GM18867 (cell line): ENCODE results near the gene EPAS1.

Experiments used
- ATAC-seq: cut with Tn5 transposase; IDR thresholded peaks from one replicate; pipeline ENCODE4 v1.9.1; 2021; ENCODE audit warnings: mild to moderate bottlenecking, moderate library complexity; ENCODE audit not compliant: unreplicated experiment

EPAS1 gene

DNA sequence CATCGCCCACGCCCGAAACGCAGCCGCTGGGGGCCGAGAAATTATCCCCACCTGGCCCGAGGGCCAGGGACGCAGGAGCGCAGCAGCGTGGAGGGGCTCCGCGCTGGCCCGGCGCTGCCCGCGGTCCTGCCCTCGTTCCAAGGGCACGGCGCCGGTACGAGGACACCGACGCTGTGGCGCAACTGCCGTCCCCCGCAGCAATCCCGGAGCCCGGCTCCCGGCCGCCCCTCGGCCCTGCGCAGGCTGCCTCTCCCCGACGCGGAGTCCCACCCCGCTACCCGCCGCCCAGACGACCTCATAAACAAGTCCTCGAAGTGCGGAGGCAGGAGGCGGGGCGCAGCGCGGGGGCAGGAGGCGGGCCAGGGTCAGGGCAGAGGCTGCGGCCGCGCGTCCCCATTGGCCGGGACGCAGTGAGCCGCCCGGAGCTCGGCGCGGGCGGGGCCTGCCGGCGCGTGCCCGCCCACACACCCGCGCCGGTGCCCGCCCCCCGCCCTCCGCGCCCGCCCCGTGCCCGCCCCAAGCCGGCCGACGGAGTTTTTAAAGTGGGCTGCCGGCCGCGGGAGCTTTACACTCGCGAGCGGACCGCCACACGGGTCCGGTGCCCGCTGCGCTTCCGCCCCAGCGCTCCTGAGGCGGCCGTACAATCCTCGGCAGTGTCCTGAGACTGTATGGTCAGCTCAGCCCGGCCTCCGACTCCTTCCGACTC lies at the start of gene EPAS1:
Gene EPAS1 (plus strand): TSS at position 568 of the 706 bp plus-strand sequence. CDS start 505 bp downstream, outside the sequence.
- ATAC-seq, result peak; percentile 90

DNA sequence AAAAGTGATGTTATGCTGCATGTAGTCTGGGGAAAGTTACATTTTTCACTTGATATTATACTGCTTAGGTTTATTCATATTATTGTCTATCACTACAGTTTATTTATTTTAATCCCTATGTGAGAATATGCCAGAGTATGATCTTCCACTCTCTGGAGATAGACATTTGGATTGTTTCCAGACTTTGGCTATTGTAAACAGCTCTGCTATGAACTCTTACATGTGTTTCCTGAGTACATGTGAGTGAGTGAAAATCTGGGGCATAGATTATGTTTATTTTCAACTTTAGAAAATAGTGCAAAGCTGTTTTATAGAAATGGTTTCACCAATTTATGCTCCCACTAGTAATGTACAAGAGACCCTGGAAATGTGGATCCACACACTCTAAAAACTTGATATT lies 49.0 kb upstream of the EPAS1 start:
- ATAC-seq, result no peak

- no peak for ATAC-seq
Measured at GRCh38 chr2:46249654-46250053, 47.6 kb upstream of the EPAS1 start.

GRCh38 chr2:46252891-46253659 lies 44.1 kb upstream of the EPAS1 start:
- no peak for ATAC-seq

GRCh38 chr2:46254474-46254873 lies 42.7 kb upstream of the EPAS1 start:
- ATAC-seq, result no peak

DNA sequence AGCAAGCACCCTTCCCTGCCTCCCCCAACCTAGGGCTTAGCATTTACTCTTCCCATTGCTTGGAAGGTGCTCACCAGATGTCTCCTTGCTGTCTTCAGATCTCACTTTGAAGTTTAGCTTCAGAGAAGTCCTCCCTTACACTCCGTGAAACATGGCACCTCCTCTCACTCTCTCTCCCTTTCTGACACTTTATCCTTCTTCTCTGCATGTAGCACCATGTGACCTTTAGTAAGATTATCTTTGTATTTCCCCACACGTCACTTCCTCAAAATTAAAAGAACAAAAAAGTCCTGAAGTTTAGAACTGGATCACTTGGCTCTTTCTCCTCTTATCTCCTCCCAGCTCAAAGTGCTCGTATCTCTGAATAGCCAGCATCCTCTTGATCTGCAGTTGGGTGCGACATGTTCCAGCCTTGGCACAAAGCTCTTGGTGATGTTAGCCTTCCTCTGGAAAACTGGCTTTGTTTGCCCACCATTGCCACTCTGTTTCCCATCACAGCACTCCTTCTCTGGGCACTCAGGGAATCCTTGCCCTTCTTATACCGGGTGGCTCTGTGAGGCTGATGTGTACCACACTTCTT lies 40.6 kb upstream of the EPAS1 start:
- ATAC-seq, result no peak

DNA sequence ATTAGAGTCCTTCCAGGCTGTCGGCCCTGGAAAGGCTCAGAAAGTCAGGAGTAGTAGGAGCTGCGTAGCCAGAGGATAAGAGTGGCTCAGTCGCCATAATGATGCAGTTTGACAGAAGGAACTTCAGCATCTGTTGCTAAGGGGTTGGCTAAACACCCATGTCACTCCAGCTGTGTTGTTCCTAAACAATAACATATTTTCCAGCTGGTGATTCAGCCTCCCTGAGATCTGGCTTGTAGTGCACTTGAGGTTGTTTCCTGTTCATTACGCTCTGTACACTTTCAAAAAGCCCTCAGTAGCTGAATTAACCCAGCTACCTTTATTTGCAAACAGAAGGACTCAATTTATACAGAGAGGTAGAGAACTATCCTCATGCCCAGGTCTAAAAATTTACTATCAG lies 39.7 kb upstream of the EPAS1 start:
- ATAC-seq, result no peak

DNA sequence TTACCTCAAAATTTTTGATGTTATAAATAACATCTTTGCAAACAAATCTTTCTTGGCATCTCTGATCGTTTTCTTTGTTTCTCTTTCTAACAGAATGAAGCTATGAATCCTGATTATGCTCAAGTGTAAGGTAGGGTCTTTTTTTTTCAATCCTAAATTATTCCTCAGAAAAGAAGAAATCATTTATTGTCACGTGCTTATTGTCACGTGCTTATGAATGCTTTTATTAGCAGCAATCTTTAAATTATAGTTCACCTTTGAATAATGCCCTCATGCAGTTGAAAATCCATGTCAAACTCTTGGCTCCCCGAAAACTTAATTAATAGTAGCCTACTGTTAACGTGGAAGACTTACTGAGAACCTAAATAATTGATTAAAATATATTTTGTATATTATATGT lies 39.2 kb upstream of the EPAS1 start:
- no peak for ATAC-seq

DNA sequence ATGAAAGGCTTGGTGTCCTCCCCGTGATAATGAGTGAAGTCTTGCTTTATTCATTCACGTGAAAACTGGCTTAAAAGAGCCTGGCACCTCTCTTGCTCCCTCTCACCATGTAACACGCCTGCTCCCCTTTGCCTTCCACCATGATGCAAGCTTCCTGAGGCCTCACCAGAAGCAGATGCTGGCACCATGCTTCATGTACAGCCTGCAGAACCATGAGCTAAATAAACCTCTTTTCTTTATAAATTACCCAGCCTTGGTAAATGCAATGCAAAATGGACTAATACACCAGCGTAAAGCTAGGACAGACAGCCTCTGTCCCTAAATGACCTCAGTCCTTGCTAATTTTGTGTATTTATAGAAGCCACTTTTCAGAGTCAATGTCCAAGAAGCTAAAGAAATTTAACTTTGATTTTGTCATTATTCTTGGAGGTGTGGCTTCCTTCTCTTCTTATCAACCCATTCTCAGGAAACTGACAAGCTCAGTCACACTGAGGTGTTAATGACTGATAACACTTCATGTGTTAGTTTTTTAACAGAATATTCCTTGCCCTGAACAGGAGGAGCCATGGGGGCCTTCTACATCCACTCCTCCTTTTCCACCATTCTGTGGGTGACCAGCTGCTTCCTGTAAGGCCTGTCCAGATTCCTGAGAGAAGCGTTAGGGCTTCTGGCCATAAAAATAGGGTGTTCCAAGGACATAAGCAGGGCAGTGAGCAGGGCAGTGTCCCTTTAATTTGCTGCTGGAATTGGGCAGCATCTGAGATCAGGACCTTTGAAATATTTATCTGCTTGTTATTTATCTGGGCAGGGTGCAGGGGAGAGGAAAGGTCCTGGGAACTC lies 38.0 kb upstream of the EPAS1 start:
- ATAC-seq, result no peak

GRCh38 chr2:46259777-46260168 lies 37.4 kb upstream of the EPAS1 start:
- no peak for ATAC-seq

- no peak for ATAC-seq
Measured at GRCh38 chr2:46260305-46260704, 36.9 kb upstream of the EPAS1 start.

GRCh38 chr2:46262248-46262938 lies 34.8 kb upstream of the EPAS1 start:
- no peak for ATAC-seq

DNA sequence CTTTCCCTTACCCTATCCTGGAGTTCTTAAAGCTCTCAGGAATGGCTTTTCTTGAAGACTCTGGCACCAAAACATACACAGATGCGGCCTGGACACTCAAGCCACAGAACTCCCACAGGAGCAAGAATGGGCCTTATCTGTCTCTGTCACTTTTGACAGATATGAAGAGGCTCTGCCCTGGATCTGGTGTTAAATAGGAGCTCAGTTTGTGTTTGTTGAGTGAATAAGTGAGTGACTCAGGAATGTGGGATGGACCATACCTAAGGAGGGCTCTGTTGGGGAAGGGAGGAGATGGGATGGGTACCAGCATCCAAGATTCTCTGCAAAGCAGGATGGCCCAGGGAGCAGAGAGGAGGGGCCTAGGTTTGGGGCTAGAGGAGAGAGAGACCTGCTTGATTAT lies 33.9 kb upstream of the EPAS1 start:
- no peak for ATAC-seq

GRCh38 chr2:46264447-46264846 lies 32.8 kb upstream of the EPAS1 start:
- no peak for ATAC-seq

DNA sequence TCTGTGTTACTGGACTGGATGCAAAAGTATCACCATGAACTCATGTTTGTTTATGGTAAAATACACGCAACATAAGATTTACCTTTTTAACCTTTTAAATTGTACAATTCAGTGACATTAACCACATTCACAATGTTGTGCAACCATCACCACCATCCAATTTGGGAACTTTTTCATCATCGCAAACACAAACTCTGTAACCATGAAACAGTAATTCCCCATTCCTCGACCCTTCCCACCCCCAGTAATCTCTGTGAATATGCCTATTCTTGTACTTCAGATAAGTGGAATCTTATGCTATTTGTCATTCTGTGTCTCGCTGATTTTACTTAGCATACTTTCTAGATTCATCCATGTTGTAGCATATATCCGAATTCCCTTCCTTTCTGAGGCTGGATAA lies 31.1 kb upstream of the EPAS1 start:
- no peak for ATAC-seq

DNA sequence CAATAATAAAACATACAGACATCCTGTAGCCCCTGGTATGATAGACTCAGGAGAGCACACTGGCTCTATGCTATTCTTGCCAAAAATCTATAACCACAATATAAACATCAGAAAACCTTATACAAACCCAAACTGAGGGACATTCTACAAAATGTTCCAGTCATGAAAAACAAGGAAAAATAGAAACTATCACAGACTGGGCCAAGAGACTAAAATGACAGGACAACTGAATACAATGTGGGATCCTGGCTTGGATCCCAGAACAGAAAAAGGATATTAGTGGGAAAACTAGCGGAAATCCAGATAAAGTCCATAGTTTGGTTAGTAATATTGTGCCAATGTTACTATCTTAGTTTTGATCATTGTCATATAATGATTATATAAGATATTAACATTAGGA lies 29.6 kb upstream of the EPAS1 start:
- ATAC-seq, result no peak

GRCh38 chr2:46268196-46268595 lies 29.0 kb upstream of the EPAS1 start:
- no peak for ATAC-seq

DNA sequence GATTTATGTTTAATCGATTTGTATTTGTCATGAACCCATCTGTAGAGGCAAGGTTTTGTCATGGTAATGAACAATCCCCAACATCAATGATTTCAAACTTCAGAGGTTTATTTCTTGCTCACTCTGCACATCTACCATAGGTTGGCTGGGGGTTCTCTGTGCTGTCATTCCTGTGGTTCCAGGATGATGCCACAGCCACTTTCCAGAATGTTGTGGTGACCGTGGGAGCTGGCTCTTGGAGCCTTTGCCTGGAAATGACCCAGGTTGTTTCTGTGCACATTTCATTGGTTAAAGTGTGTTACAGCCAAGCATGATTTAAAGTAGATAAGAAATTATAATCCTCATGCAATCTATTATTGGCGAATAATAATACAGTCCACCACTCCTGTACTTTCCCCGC lies 28.2 kb upstream of the EPAS1 start:
- no peak for ATAC-seq

DNA sequence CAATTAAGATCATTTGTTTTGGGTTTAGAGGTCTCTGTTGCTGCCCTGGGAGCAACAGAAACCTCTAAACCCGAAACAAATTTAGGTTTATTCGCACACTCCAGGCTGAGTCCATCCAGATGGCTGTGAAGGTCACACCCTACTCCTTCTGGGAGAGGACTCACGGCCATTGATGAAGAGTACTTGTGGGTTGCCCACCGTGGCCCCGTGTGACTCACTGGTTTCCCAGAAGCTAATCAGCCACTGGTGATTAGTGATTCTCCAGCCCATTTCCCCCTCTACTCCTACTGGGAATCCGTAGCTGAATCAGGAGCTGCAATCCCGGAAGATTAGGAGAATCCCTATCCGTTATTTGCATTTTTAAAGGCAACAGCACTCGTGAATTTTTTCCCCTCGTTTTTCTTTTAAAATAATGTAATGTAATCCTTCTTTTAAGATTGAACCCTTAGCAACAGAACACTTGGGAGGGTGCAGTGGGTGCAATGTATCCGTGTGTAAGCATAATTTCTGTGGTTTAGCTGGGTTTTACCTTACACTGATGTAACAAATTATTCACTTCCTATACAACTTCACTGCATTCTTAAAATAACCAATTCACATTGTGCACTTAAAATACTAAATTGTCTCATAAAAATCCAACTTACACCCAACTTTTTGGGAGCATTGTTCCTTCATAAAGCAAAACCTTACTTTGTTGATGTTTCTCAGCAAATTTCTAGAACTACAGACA lies 27.5 kb upstream of the EPAS1 start:
- ATAC-seq, result no peak

DNA sequence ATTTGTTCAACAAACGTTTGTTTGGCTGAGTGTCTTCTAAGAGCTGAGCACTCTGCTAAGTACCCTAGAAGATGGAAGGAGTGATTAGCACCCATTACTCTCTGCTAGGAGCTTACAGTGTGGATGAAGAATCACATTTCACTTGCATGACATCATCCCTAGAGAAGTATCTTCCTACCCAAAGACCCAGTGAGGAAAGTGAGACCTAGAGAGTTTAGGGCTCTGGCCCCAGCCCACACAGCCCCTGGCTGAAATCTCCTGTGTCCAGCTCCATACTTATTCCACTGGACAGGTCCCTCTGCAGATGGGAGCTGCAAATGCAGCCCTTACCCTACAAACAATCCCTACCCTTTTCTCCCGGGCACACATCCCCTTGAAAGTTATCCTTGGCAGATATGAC lies 26.8 kb upstream of the EPAS1 start:
- ATAC-seq, result no peak
